Parathyroid adenoma (tissue), 2 donors: ENCODE results near the gene DNAL4.

Source experiments
- H2AFZ ChIP-seq: fragments of 300-600 bp; sonication (generic); one replicate; pipeline ENCODE4 v1.7.0; 2017; ENCODE audit warnings: antibody characterized with exemption, mild to moderate bottlenecking
- H3K27ac ChIP-seq: fragments of 300-600 bp; sonication (generic); one replicate; pipeline ENCODE4 v1.7.0; 2017
- H3K27me3 ChIP-seq: fragments of 300-600 bp; sonication (generic); one replicate; pipeline ENCODE4 v1.7.0; 2017; ENCODE audit warnings: low read length; ENCODE audit not compliant: control insufficient read depth, insufficient read depth
- H3K36me3 ChIP-seq: fragments of 300-600 bp; sonication (generic); one replicate; pipeline ENCODE4 v1.7.0; 2017; ENCODE audit warnings: low read length; ENCODE audit not compliant: control insufficient read depth, insufficient read depth
- H3K4me1 ChIP-seq: fragments of 300-600 bp; sonication (generic); one replicate; pipeline ENCODE4 v1.7.0; 2017; ENCODE audit warnings: control low read depth
- H3K4me2 ChIP-seq: fragments of 300-600 bp; sonication (generic); one replicate; pipeline ENCODE4 v1.7.0; 2017; ENCODE audit warnings: low read length
- H3K4me3 ChIP-seq: fragments of 300-600 bp; sonication (generic); one replicate; pipeline ENCODE4 v1.7.0; 2017; ENCODE audit warnings: low read depth, low read length
- H3K79me2 ChIP-seq: fragments of 300-600 bp; sonication (generic); one replicate; pipeline ENCODE4 v1.7.0; 2017; ENCODE audit warnings: control low read depth
- H3K9ac ChIP-seq: fragments of 300-600 bp; sonication (generic); one replicate; pipeline ENCODE4 v1.7.0; 2017; ENCODE audit warnings: mild to moderate bottlenecking
- H3K9me3 ChIP-seq: fragments of 300-600 bp; sonication (generic); one replicate; pipeline ENCODE4 v1.7.0; 2017; ENCODE audit warnings: low read length; ENCODE audit not compliant: control insufficient read depth
- CTCF ChIP-seq: fragments of 300-600 bp; sonication (generic); IDR thresholded peaks from one replicate; pipeline ENCODE4 v1.7.0; 2017; ENCODE audit warnings: antibody characterized with exemption, mild to moderate bottlenecking
- donor health status: primary hyperparathyroidism.

DNAL4 gene

GRCh38 chr22:38739300-38740055 lies 54.5 kb downstream of the DNAL4 start:
- Histone ChIP-seq H3K36me3 (no peaks in the 10 kb centered on the region), H3K27ac (no peak overlapping the region), H3K27me3 (no peaks in the 10 kb centered on the region), H2AFZ (no peak overlapping the region), H3K4me1 (no peaks in the 10 kb centered on the region), H3K9me3 (no peaks in the 10 kb centered on the region), H3K79me2 (no peaks in the 10 kb centered on the region), H3K9ac (no peak overlapping the region), H3K4me3 (no peak overlapping the region), H3K4me2 (no peak overlapping the region)
- no peak for TF ChIP-seq CTCF

GRCh38 chr22:38738475-38739070 lies 55.4 kb downstream of the DNAL4 start:
- Histone ChIP-seq H3K79me2 (no peaks in the 10 kb centered on the region), H3K9ac (no peak overlapping the region), H3K4me3 (no peak overlapping the region), H3K9me3 (no peaks in the 10 kb centered on the region), H3K4me2 (no peak overlapping the region), H2AFZ (no peak overlapping the region), H3K27me3 (no peaks in the 10 kb centered on the region), H3K36me3 (no peaks in the 10 kb centered on the region), H3K4me1 (no peaks in the 10 kb centered on the region), H3K27ac (no peak overlapping the region)
- TF ChIP-seq CTCF, result no peak

- Histone ChIP-seq H3K9ac (no peak overlapping the region), H3K27ac (no peak overlapping the region), H3K79me2 (no peaks in the 10 kb centered on the region), H3K9me3 (no peaks in the 10 kb centered on the region), H3K4me2 (no peak overlapping the region), H3K27me3 (no peaks in the 10 kb centered on the region), H2AFZ (no peak overlapping the region), H3K4me1 (no peaks in the 10 kb centered on the region), H3K36me3 (no peaks in the 10 kb centered on the region), H3K4me3 (no peak overlapping the region)
- no peak for TF ChIP-seq CTCF
Measured at GRCh38 chr22:38737302-38738060, 56.5 kb downstream of the DNAL4 start.

- TF ChIP-seq CTCF, result no peak
- no peak overlapping the region for H3K27ac ChIP-seq
- H3K9ac ChIP-seq, result no peak overlapping the region
Measured at GRCh38 chr22:38736257-38736570, 57.7 kb downstream of the DNAL4 start.

More at GRCh38 chr22:38736257-38736570, 57.7 kb downstream of the DNAL4 start:
- Histone ChIP-seq H3K4me1 (no peaks in the 10 kb centered on the region), H3K4me3 (no peak overlapping the region), H3K4me2 (no peak overlapping the region), H3K36me3 (no peaks in the 10 kb centered on the region), H3K9me3 (no peaks in the 10 kb centered on the region), H3K79me2 (no peaks in the 10 kb centered on the region), H2AFZ (no peak overlapping the region), H3K27me3 (no peaks in the 10 kb centered on the region)
